Liver (tissue), 9 donors: ENCODE data around the gene ALPI. TPM values are rescaled to one million over a fixed set of nuclear protein-coding genes. Genes with fewer than 3 reads are reported as not detected.

ENCODE experiments used
- DNase-seq: peaks from one replicate; pipeline ENCODE4 v3.0.0-alpha.2; 2017; ENCODE audit warnings: low spot score
- H3K27ac ChIP-seq, 2 donors: one replicate each; pipeline ENCODE4 v1.7.0; 2013; ENCODE audit warnings: inconsistent platforms in 2 of 2, low read length in 2 of 2, control low read depth in 1 of 2, low read depth in 1 of 2, mild to moderate bottlenecking in 1 of 2
- H3K27me3 ChIP-seq, 4 donors: one replicate each; pipeline versions ENCODE4 v1.6.1 to v1.7.0; 2013; ENCODE audit warnings: low read length in 3 of 4, inconsistent platforms in 1 of 4, mild to moderate bottlenecking in 1 of 4, moderate library complexity in 1 of 4; ENCODE audit not compliant: control insufficient read depth in 4 of 4, insufficient read depth in 4 of 4
- H3K36me3 ChIP-seq, 4 donors: one replicate each; pipeline versions ENCODE4 v1.6.1 to v1.7.0; 2013; ENCODE audit warnings: low read length in 3 of 4, mild to moderate bottlenecking in 3 of 4, low read depth in 1 of 4, moderate library complexity in 1 of 4; ENCODE audit not compliant: control insufficient read depth in 4 of 4, insufficient read depth in 3 of 4
- H3K4me1 ChIP-seq, 4 donors: one replicate each; pipeline versions ENCODE4 v1.6.1 to v1.7.0; 2013; ENCODE audit warnings: low read length in 3 of 4, mild to moderate bottlenecking in 3 of 4, moderate library complexity in 1 of 4; ENCODE audit not compliant: control insufficient read depth in 4 of 4, insufficient read depth in 4 of 4
- H3K4me3 ChIP-seq, 3 donors: one replicate each; pipeline versions ENCODE4 v1.6.1 to v1.7.0; 2013; ENCODE audit warnings: low read length in 3 of 3, control low read depth in 1 of 3, low read depth in 1 of 3, mild to moderate bottlenecking in 1 of 3
- H3K9ac ChIP-seq, 2 donors: one replicate each; pipeline ENCODE4 v1.7.0; 2013; ENCODE audit warnings: low read length in 2 of 2, mild to moderate bottlenecking in 2 of 2, moderate library complexity in 2 of 2, control low read depth in 1 of 2, low read depth in 1 of 2
- H3K9me3 ChIP-seq, 4 donors: one replicate each; pipeline versions ENCODE4 v1.6.1 to v1.7.0; 2013; ENCODE audit warnings: low read length in 3 of 4; ENCODE audit not compliant: control insufficient read depth in 4 of 4
- EGR1 ChIP-seq, 2 donors: IDR thresholded peaks; 2 replicates each; pipeline ENCODE4 v1.6.1; 2016 to 2018; ENCODE audit warnings: antibody characterized with exemption in 2 of 2, low read depth in 2 of 2
- FOXA1 ChIP-seq: IDR thresholded peaks from 2 replicates; pipeline ENCODE4 v1.6.1; 2016; ENCODE audit warnings: antibody characterized with exemption
- FOXA2 ChIP-seq: IDR thresholded peaks from 2 replicates; pipeline ENCODE4 v1.6.1; 2016; ENCODE audit warnings: antibody characterized with exemption
- GABPA ChIP-seq, 2 donors: IDR thresholded peaks in 1 of 2; conservative IDR thresholded peaks in 1 of 2; 2 replicates each; pipeline ENCODE4 v1.6.1; 2016; ENCODE audit warnings: antibody characterized with exemption in 2 of 2, mild to moderate bottlenecking in 1 of 2, moderate library complexity in 1 of 2
- HNF4A ChIP-seq, 2 donors: conservative IDR thresholded peaks; 2 replicates each; pipeline ENCODE4 v1.6.1; 2016; ENCODE audit warnings: antibody characterized with exemption in 2 of 2, mild to moderate bottlenecking in 2 of 2
- HNF4G ChIP-seq: IDR thresholded peaks from 2 replicates; pipeline ENCODE4 v1.6.1; 2016; ENCODE audit warnings: antibody characterized with exemption
- JUND ChIP-seq, 2 donors: IDR thresholded peaks; 2 replicates each; pipeline ENCODE4 v1.6.1; 2016; ENCODE audit warnings: antibody characterized with exemption in 2 of 2
- NR2F2 ChIP-seq: IDR thresholded peaks from 2 replicates; pipeline ENCODE4 v1.6.1; 2016; ENCODE audit warnings: antibody characterized with exemption
- RAD21 ChIP-seq, 2 donors: IDR thresholded peaks; 2 replicates each; pipeline ENCODE4 v1.6.1; 2016; ENCODE audit warnings: antibody characterized with exemption in 2 of 2, mild to moderate bottlenecking in 2 of 2
- RXRA ChIP-seq, 2 donors: IDR thresholded peaks; 2 replicates each; pipeline ENCODE4 v1.6.1; 2017 to 2018; ENCODE audit warnings: antibody characterized with exemption in 2 of 2, mild to moderate bottlenecking in 1 of 2
- SP1 ChIP-seq: IDR thresholded peaks from 2 replicates; pipeline ENCODE4 v1.6.1; 2018; ENCODE audit warnings: antibody characterized with exemption, mild to moderate bottlenecking
- TAF1 ChIP-seq: conservative IDR thresholded peaks from 2 replicates; pipeline ENCODE4 v1.6.1; 2016; ENCODE audit warnings: antibody characterized with exemption, mild to moderate bottlenecking
- YY1 ChIP-seq: IDR thresholded peaks from 2 replicates; pipeline ENCODE4 v1.6.1; 2016; ENCODE audit warnings: antibody characterized with exemption, mild to moderate bottlenecking
- WGBS: extraction: QIAGEN DNeasy Blood & Tissue Kit; methylation state at CpG from one replicate; pipeline ENCODE4 v1.1.7; 2013; 5-methylcytosine and 5-hydroxymethylcytosine counted together
- polyA plus RNA-seq, 2 donors: library from polyadenylated mRNA; stranded (reverse) in 1 of 2; unstranded in 1 of 2; fragments of 200-250 nt in 1 of 2; fragments of >200 nt in 1 of 2; fragmentation: Nextera tagmentation in 1 of 2; extraction: Ambion mirVana in 1 of 2; gene quantifications; one replicate each; pipeline versions ENCODE4 v1.2.1 to v1.2.3, GENCODE V29; 2013 to 2015
- total RNA-seq, 2 donors: library from RNA; depleted of rRNA; stranded (reverse); fragments of >200 nt; gene quantifications; one replicate each; pipeline ENCODE4 v1.2.3, GENCODE V29; 2014
- TF ChIP-seq, protein P1 (sequence below): fragments of 150-350 bp; IDR thresholded peaks from 2 replicates; pipeline ENCODE4 v1.5.1; 2017; ENCODE audit warnings: improper control_type of control experiment, low read depth, low read length; ENCODE audit not compliant: missing input control
- TF ChIP-seq, protein P2 (sequence below): IDR thresholded peaks from 2 replicates; pipeline ENCODE4 v1.6.1; 2016; ENCODE audit warnings: antibody characterized with exemption, mild to moderate bottlenecking
- TF ChIP-seq, protein P3 (sequence below): IDR thresholded peaks from 2 replicates; pipeline ENCODE4 v1.6.1; 2016; ENCODE audit warnings: antibody characterized with exemption
- TF ChIP-seq, protein P4 (sequence below): IDR thresholded peaks from 2 replicates; pipeline ENCODE4 v1.6.1; 2016; ENCODE audit warnings: antibody characterized with exemption
- TF ChIP-seq, protein P5 (sequence below): IDR thresholded peaks from 2 replicates; pipeline ENCODE4 v1.6.1; 2016; ENCODE audit warnings: antibody characterized with exemption
- donor health status: healthy.
- donor health status: healthy.
- donor health status: healthy.
- donor health status: healthy.
- donor health status: healthy.

Gene ALPI
- total and polyA plus RNA-seq, 4 donors: 0.02 TPM; not detected in 3

DNA sequence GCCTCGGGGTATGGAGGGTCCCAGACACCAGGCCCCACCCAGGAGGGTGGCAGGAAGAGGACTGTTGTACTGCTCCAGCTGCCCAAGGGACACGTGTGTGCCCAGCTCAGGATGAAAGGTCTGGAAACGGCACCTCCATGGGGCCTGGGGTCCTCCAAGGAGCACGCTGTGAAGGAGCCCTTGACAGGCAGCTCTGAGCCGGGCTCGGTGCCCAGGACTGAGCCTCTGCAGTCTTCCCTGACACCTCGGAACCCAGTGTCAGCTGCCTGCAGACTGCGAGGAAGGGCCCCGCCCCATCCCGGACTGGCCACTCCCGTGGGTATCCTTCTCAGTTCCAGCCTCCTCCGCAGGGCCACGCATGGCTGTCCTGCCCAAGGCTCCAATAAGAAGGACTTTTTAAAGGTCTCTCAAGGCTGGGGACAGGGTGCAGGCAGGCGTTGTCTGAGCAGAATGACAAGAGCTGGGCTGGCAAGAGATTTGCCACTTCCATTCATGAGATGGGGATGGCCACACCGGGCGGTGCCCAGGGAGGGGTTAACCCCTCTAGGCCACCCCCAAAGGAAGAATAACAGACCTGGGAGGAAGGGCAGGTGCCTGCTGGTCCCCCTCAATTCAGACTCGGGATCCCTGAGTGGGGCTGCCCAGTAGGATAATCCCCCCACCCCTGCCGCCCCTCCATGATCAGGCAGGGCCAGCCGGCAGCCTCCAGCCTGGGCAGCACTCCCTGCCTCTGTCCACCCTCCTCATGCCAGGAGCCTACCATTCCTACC lies 22.8 kb downstream of the ALPI start:
- no peak overlapping the region for H3K4me3 ChIP-seq
- 77% methylated on average over 19 of the region's 19 CpGs for WGBS
- H3K4me1 ChIP-seq: no peaks in the 10 kb centered on the region
- H3K27me3 ChIP-seq: peaks cover 0 to 3% (median 0%) of the 10 kb centered on the region in 4 donors
- no peak for DNase-seq
- no peaks in the 10 kb centered on the region for H3K36me3 ChIP-seq
- H3K9ac ChIP-seq: no peak overlapping the region
- no peak overlapping the region for H3K27ac ChIP-seq
- H3K9me3 ChIP-seq: no peaks in the 10 kb centered on the region
- TF ChIP-seq FOXA2 (no peak), HNF4G (no peak)
- TF ChIP-seq, protein P1, sequence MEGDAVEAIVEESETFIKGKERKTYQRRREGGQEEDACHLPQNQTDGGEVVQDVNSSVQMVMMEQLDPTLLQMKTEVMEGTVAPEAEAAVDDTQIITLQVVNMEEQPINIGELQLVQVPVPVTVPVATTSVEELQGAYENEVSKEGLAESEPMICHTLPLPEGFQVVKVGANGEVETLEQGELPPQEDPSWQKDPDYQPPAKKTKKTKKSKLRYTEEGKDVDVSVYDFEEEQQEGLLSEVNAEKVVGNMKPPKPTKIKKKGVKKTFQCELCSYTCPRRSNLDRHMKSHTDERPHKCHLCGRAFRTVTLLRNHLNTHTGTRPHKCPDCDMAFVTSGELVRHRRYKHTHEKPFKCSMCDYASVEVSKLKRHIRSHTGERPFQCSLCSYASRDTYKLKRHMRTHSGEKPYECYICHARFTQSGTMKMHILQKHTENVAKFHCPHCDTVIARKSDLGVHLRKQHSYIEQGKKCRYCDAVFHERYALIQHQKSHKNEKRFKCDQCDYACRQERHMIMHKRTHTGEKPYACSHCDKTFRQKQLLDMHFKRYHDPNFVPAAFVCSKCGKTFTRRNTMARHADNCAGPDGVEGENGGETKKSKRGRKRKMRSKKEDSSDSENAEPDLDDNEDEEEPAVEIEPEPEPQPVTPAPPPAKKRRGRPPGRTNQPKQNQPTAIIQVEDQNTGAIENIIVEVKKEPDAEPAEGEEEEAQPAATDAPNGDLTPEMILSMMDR: no peak

DNA sequence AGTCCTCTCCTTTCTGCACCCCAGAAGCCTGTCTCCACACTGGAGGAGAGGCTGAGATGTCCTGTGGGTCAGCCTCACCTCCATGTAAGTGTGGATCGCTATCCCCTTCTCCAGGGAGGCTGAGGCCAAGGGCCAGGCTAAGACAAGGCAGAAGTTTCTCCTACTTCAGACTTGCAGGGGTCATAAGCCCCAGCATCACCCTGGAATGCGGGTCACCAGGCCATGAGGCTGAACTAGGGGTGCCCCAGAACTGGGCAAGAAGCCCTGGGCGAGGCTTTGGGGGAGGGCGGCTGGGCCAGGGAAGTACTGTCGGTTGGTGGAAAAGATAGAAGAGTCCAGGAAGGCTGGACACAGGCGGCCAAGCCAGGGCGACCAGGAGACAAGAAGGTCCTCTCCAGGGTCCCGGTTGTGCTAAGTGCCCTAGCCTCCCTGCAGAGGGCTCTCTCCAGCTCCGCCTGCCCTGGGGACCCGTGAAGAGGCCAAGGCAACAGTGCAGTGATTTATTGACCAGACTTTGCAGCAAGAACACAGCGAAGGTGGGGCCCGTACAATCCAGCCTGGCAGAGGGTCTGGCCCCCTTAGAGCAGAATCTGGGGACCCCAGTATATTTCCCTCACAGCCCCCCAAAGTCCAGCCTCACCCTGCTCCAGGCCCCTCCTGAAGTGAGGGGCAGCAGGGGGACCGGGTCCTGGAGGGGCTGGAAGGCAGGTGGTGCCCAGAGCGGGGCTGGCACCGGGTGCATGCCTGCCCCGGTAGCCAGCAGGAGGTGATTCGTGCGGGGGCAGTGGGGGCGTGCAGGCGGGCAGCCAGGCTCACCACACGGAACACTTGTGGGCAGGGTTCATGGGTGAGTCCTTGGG lies 23.6 kb downstream of the ALPI start:
- no peak for TF ChIP-seq HNF4G
- no peak for TF ChIP-seq RAD21 (IDR thresholded peaks at IDR 0.05)
- no peak for TF ChIP-seq TAF1
- no peak for TF ChIP-seq JUND (IDR thresholded peaks at IDR 0.05)
- no peak for TF ChIP-seq FOXA1
- TF ChIP-seq HNF4A (conservative IDR thresholded peaks at IDR 0.05): no peak
- TF ChIP-seq, protein P2, sequence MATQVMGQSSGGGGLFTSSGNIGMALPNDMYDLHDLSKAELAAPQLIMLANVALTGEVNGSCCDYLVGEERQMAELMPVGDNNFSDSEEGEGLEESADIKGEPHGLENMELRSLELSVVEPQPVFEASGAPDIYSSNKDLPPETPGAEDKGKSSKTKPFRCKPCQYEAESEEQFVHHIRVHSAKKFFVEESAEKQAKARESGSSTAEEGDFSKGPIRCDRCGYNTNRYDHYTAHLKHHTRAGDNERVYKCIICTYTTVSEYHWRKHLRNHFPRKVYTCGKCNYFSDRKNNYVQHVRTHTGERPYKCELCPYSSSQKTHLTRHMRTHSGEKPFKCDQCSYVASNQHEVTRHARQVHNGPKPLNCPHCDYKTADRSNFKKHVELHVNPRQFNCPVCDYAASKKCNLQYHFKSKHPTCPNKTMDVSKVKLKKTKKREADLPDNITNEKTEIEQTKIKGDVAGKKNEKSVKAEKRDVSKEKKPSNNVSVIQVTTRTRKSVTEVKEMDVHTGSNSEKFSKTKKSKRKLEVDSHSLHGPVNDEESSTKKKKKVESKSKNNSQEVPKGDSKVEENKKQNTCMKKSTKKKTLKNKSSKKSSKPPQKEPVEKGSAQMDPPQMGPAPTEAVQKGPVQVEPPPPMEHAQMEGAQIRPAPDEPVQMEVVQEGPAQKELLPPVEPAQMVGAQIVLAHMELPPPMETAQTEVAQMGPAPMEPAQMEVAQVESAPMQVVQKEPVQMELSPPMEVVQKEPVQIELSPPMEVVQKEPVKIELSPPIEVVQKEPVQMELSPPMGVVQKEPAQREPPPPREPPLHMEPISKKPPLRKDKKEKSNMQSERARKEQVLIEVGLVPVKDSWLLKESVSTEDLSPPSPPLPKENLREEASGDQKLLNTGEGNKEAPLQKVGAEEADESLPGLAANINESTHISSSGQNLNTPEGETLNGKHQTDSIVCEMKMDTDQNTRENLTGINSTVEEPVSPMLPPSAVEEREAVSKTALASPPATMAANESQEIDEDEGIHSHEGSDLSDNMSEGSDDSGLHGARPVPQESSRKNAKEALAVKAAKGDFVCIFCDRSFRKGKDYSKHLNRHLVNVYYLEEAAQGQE: no peak
- no peak for TF ChIP-seq EGR1 (IDR thresholded peaks at IDR 0.05; ENCODE audit: low read depth in 2 of 2)
- TF ChIP-seq, protein P1: no peak
- no peak for TF ChIP-seq NR2F2
- no peak for TF ChIP-seq SP1
- no peak for TF ChIP-seq FOXA2
- TF ChIP-seq, protein P3, sequence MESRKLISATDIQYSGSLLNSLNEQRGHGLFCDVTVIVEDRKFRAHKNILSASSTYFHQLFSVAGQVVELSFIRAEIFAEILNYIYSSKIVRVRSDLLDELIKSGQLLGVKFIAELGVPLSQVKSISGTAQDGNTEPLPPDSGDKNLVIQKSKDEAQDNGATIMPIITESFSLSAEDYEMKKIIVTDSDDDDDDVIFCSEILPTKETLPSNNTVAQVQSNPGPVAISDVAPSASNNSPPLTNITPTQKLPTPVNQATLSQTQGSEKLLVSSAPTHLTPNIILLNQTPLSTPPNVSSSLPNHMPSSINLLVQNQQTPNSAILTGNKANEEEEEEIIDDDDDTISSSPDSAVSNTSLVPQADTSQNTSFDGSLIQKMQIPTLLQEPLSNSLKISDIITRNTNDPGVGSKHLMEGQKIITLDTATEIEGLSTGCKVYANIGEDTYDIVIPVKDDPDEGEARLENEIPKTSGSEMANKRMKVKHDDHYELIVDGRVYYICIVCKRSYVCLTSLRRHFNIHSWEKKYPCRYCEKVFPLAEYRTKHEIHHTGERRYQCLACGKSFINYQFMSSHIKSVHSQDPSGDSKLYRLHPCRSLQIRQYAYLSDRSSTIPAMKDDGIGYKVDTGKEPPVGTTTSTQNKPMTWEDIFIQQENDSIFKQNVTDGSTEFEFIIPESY: no peak
- no peak for TF ChIP-seq RXRA (IDR thresholded peaks at IDR 0.05)
- no peak for TF ChIP-seq GABPA (IDR thresholded peaks at IDR 0.05 in 1 of 2, conservative IDR thresholded peaks at IDR 0.05 in 1 of 2)
- TF ChIP-seq, protein P4, sequence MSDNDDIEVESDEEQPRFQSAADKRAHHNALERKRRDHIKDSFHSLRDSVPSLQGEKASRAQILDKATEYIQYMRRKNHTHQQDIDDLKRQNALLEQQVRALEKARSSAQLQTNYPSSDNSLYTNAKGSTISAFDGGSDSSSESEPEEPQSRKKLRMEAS: no peak
- TF ChIP-seq, protein P5, sequence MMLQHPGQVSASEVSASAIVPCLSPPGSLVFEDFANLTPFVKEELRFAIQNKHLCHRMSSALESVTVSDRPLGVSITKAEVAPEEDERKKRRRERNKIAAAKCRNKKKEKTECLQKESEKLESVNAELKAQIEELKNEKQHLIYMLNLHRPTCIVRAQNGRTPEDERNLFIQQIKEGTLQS: no peak
- no peak for TF ChIP-seq YY1
- Histone ChIP-seq H3K27me3 (peaks cover 0 to 8% (median 2%) of the 10 kb centered on the region in 4 donors), H3K9me3 (no peaks in the 10 kb centered on the region), H3K9ac (no peak overlapping the region), H3K36me3 (no peaks in the 10 kb centered on the region), H3K27ac (no peak overlapping the region), H3K4me3 (no peak overlapping the region), H3K4me1 (no peaks in the 10 kb centered on the region)
- WGBS: 77% methylated on average over 21 of the region's 21 CpGs
- DNase-seq: no peak
